ENCODE results near the gene CRADD. TPM values are rescaled to one million over a fixed set of nuclear protein-coding genes. Genes with fewer than 3 reads are reported as not detected.

Gene CRADD
- total RNA-seq, 1 donor from 2014 or later = 13.1 TPM

- intact Hi-C loops (cut with micrococcal nuclease) = no loop called here
Measured at GRCh38 chr12:93832131-93832530, 155.0 kb downstream of the CRADD start.

- intact Hi-C loops (cut with micrococcal nuclease) = no loop called here
Measured at GRCh38 chr12:93833946-93834345, 156.8 kb downstream of the CRADD start.

GRCh38 chr12:93836620-93837260, 159.6 kb downstream of the CRADD start:
- intact Hi-C loops (cut with micrococcal nuclease) = no loop called here

- intact Hi-C loops (cut with micrococcal nuclease) = no loop called here
Measured at GRCh38 chr12:93838193-93838592, 161.0 kb downstream of the CRADD start.

GRCh38 chr12:93839064-93839463, 161.9 kb downstream of the CRADD start:
- intact Hi-C loops (cut with micrococcal nuclease) = no loop called here

- intact Hi-C loops (cut with micrococcal nuclease) = no loop called here
Measured at GRCh38 chr12:93841671-93842070, 164.5 kb downstream of the CRADD start.

GRCh38 chr12:93844164-93844784, 167.1 kb downstream of the CRADD start:
- intact Hi-C loops (cut with micrococcal nuclease) = no loop called here

- intact Hi-C loops (cut with micrococcal nuclease) = loop anchor here (2.0 to 5.0 kb wide), 3 partner anchors 62 to 275 kb away; partner anchors contain the start of gene SOCS2
Measured at GRCh38 chr12:93846936-93847516, 169.9 kb downstream of the CRADD start.

GRCh38 chr12:93847517-93848474, 170.6 kb downstream of the CRADD start:
- intact Hi-C loops (cut with micrococcal nuclease) = loop anchor here (2.0 to 5.0 kb wide), 3 partner anchors 63 to 275 kb away; partner anchors contain the start of gene SOCS2

GRCh38 chr12:93848523-93849101, 171.4 kb downstream of the CRADD start:
- intact Hi-C loops (cut with micrococcal nuclease) = loop anchor here (5.0 kb wide), 1 partner anchor 276 kb away; the partner anchor contains the start of gene SOCS2

- intact Hi-C loops (cut with micrococcal nuclease) = loop anchor here (2.0 to 5.0 kb wide), 2 partner anchors 173 to 278 kb away; partner anchors contain the start of genes CRADD and SOCS2
Measured at GRCh38 chr12:93849946-93850345, 172.8 kb downstream of the CRADD start.

- intact Hi-C loops (cut with micrococcal nuclease) = loop anchor here (1.0 to 2.0 kb wide), 3 partner anchors 31 to 174 kb away; partner anchors contain the start of gene CRADD
Measured at GRCh38 chr12:93850481-93851256, 173.5 kb downstream of the CRADD start.

GRCh38 chr12:93851257-93851671, 174.1 kb downstream of the CRADD start:
- intact Hi-C loops (cut with micrococcal nuclease) = loop anchor here (1.0 to 2.0 kb wide), 3 partner anchors 30 to 174 kb away; partner anchors contain the start of gene CRADD

- intact Hi-C loops (cut with micrococcal nuclease) = no loop called here
Measured at GRCh38 chr12:93852173-93852591, 175.0 kb downstream of the CRADD start.

GRCh38 chr12:93853698-93854478, 176.7 kb downstream of the CRADD start:
- intact Hi-C loops (cut with micrococcal nuclease) = no loop called here

- intact Hi-C loops (cut with micrococcal nuclease) = no loop called here
Measured at GRCh38 chr12:93855261-93855660, 178.1 kb downstream of the CRADD start.

- intact Hi-C loops (cut with micrococcal nuclease) = no loop called here
Measured at GRCh38 chr12:93856611-93857010, 179.4 kb downstream of the CRADD start.

- intact Hi-C loops (cut with micrococcal nuclease) = no loop called here
Measured at GRCh38 chr12:93857279-93857938, 180.2 kb downstream of the CRADD start.
